GM19452 (cell line): ENCODE data around the gene TMEM62.
"Not testable (repeated sequence)": the region's sequence is repeated elsewhere in the genome, so short reads cannot be mapped to it uniquely, and the experiment has no call there.

Source experiments
- ATAC-seq: cut with Tn5 transposase; IDR thresholded peaks from one replicate; pipeline ENCODE4 v1.9.1; 2021; ENCODE audit not compliant: unreplicated experiment

TMEM62 gene

DNA sequence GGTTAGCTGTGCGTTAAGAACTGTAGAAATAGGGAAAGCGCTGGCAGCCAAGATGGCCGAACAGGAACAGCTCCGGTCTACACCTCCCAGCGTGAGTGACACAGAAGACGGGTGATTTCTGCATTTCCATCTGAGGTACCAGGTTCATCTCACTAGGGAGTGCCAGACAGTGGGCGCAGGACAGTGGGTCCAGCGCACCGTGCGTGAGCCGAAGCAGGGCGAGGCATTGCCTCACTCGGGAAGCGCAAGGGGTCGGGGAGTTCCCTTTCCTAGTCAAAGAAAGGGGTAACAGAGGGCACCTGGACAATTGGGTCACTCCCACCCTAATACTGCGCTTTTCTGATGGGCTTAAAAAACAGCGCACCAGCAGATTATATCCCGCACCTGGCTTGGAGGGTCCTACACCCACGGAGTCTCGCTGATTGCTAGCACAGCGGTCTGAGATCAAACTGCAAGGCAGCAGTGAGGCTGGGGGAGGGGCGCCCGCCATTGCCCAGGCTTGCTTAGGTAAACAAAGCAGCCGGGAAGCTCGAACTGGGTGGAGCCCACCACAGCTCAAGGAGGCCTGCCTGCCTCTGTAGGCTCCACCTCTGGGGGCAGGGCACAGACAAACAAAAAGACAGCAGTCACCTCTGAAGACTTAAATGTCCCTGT, 42.4 kb downstream of the TMEM62 start:
- not testable (repeated sequence) for ATAC-seq

- not testable (repeated sequence) for ATAC-seq
These were observed 43.8 kb downstream of the TMEM62 start for GRCh38 chr15:43177147-43177546.

- ATAC-seq: no peak
These were observed 49.9 kb downstream of the TMEM62 start for GRCh38 chr15:43183270-43183669.

DNA sequence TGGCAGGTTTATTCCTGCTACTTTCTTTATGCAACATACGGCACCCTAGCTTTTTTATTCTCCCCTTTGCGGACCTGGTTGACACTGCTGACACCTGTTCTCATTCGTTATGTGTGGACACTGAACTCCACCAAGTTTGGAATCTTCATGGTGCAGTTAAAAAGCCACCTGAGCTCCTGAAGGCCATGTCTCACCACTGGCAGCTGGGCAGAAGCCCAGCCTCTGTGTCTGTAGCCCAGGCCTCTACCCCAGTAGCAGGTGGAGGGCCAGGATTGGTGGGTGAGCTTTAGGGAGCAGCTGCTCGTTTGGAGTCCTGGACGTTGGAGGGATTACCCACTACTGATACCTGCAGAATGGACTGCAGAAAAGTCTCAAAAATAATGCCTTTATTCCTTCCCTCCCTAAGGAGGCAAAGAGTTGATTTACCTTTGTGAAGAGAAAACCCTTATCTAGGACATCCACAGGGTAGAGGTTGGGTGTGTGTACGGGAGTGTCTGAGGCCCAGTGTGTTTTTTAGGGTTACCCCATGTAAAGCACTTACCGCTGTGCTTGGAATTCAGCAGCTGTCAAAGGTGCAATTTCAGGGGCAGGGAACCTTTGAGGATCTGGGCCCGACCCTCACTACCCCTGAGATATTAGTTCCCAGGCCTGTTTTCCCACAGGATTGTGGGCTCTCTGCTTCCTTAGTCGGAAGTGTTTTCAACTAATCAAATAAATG, 51.2 kb downstream of the TMEM62 start:
- ATAC-seq: peak; percentile 6

- peak; percentile 95 for ATAC-seq
These were observed 52.0 kb downstream of the TMEM62 start, which contains the start of gene CCNDBP1 for GRCh38 chr15:43185157-43186002. TSS of gene CCNDBP1 (plus strand) at chr15:43185403. CDS start at chr15:43185499, 96 bp downstream.

GRCh38 chr15:43186003-43186353, 52.6 kb downstream of the TMEM62 start:
- peak; percentile 18 for ATAC-seq

GRCh38 chr15:43187544-43188155, 54.3 kb downstream of the TMEM62 start:
- no peak for ATAC-seq

GRCh38 chr15:43189296-43189695, 55.9 kb downstream of the TMEM62 start:
- ATAC-seq: no peak

DNA sequence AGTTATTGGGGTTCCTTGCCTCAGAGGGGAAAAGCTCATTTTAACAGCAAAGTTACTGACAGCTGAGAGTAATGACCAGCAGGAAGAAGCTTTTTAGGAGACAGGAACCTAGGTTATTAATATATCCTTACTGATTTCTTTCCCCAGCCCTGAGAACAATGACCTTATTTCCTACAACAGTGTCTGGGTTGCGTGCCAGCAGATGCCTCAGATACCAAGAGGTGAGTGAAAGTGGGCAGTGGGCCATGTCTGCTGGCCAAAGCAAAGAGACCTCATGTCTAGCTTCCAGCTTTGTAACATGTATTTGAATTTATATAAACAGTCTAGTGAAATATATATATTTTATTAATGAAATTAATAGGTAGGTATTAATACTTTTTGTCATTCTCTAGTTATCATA, 56.8 kb downstream of the TMEM62 start:
- ATAC-seq: no peak

DNA sequence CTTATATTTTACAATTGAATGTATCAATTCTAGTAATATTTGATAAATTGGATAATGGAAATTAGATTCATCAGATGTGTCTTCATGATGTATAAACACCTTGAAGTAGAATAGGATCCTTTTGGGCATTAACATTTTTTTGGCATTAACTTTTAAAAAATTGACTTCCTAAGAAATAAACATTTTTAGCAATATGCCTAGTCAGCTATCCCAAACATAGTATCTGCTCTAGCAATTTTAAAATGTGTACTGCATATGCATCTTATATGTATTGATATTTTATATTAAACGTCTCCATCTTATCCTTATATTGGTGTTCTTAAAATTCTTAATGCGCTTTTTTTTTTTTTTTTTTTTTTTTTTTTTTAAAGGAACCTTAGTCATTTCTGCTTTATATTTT, 60.3 kb downstream of the TMEM62 start:
- no peak for ATAC-seq

DNA sequence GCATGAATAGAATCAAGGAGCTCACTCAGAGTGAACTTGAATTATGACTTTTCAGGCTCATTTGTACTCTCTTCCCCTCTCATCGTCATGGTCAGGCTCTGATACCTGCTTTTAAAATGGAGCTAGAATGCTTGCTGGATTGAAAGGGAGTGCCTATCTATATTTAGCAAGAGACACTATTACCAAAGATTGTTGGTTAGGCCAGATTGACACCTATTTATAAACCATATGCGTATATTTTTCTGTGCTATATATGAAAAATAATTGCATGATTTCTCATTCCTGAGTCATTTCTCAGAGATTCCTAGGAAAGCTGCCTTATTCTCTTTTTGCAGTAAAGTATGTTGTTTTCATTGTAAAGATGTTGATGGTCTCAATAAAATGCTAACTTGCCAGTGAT, 61.4 kb downstream of the TMEM62 start:
- no peak for ATAC-seq

DNA sequence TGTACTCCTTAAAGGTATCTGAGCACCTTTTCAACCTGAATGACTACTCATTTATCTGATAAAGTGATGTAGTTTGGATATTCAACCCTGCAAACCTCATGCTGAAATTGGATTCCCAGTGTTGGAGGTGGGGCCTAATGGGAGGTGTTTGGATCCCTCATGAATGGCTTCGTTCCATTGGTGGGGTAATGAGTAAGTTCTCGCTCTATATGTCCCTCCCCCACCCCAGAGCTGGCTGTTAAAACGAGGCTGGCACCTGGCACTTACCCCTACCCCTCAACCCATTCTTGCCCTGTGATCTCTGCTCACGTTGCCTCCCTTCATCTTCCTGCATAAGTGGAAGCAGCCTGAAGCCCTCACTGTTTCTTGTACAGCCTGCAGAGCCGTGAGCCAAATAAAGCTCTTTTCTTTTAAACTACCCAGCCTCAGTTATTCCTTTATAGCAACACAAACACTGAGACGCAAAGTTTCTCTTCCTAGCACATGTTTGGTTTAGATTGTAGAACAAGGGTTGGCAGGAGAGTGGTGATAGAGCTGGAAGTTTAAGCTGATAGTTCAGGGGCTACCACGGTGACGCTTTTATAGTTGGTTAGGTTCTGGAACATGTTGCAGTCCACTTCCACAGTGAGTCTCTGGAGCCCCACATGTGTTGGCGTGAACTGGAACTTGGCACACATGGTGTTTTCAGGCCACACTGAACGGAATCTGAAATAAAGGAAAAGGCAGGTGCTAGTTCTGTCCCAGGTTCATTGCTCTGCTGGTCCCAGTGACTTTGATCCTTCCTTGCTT, 63.6 kb downstream of the TMEM62 start:
- ATAC-seq: no peak

DNA sequence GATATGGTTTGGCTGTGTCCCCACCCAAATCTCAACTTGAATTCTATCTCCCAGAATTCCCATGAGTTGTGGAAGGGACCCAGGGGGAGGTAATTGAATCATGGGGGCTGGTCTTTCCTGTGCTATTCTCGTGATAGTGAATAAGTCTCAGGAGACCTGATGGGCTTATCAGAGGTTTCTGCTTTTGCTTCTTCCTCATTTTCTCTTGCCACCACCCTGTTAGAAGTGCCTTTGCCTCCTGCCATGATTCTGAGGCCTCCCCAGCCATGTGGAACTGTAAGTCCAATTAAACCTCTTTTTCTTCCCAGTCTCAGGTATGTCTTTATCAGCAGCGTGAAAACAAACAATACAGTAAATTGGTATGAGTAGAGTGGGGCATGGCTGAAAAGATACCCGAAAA, 64.4 kb downstream of the TMEM62 start:
- not testable (repeated sequence) for ATAC-seq

GRCh38 chr15:43198556-43198955, 65.2 kb downstream of the TMEM62 start:
- ATAC-seq: not testable (repeated sequence)

DNA sequence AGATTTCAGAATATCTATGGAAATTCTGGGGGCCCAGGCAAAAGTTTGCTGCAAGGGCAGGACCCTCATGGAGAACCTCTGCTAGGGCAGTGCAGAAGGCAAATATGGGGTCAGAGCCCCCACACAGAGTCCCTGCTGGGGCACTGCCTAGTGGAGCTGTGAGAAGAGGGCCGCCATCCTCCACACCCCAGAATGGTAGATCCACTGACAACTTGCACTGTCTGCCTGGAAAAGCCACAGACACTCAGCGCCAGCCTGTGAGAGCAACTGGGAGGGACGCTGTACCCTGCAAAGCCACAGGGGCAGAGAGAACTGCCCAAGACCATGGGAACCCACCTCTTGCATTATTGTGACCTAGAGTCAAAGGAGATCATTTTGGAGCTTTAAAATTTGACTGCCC, 65.6 kb downstream of the TMEM62 start:
- no peak for ATAC-seq

- no peak for ATAC-seq
These were observed 66.6 kb downstream of the TMEM62 start for GRCh38 chr15:43199945-43200488.

DNA sequence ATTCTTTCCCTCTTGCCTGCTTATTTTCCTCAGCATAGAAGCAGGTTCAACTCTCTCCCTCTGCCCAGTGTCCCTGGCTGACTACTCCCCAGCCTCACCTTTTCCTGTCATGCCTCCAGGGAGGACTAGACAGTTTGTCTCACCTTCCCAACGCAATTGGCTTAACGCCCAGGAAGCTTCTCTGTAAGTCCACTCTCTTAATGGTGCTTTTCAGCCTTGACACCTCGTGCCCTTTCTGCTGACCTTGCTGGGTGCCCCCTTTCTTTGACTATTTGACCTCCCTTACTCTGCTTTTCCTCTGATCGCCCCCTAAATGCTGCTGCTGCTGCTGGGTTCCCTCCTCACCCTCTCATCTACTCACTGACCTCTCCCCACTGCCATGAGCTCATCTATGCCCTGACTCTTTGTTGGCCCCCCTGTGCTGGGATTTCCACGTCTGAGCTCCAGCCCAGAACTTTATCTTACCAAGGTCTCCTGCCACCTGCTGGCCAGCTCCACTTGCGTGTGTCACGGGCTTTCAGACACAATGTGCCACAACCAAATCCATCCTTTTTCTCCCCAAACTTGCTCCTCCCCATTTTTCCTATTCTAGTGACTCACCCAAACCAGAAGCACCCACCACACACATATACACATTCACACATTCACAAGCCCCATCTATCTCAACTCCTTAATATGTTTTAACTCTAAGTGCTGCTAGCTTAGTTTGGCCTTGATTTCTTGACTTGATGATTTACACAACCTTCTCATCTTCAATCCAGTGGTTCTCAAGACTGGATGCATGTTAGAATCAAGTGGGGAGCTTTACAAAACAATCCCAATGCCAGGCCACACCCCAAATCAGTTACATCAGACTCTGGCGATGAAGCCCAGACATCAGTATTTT, 70.9 kb downstream of the TMEM62 start:
- ATAC-seq: no peak

DNA sequence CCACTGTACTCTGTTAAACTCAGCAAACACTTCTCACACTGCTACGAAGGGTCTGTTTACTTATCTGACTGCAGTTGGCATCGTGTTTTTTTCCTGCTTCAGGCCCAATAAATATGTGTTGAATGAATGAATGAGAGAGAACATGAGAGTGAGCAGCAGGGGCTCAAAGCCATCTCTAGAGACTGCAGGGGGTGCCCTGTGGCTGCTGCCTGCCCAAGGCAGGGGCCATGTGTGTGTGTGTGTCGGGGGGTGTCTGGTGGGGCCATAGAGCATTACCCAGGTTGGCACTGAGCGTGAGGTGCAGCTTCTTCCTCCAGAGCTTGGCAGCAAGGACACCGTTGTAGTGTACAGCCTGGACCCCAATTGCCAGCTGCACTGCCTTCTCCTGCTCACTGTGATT, 72.7 kb downstream of the TMEM62 start:
- no peak for ATAC-seq

DNA sequence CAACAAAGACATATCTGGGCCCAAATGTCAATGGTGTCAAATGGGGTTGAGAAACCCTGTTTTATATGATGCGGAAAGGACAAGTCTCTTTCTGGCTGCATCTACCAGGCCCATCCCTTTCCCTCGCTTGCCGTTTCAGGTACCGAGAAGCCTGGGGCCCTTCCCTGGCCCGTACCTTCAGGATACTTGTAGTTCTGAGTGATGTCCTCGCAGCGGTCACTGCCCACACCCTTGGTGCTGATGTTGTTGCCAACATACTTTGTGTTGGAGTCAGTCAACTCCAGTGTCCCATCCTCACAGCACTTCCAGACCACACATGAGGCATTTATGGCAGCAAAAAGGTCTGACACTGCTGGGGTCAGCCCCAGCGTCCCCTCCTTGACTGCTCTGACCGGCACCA, 73.6 kb downstream of the TMEM62 start:
- no peak for ATAC-seq
